GM18519 (cell line): ENCODE measurements around the gene GRM6.

Experiments
- ATAC-seq: cut with Tn5 transposase; IDR thresholded peaks from one replicate; pipeline ENCODE4 v1.9.1; 2021; ENCODE audit warnings: mild to moderate bottlenecking, moderate library complexity; ENCODE audit not compliant: unreplicated experiment, low FRiP score

GRM6 gene

DNA sequence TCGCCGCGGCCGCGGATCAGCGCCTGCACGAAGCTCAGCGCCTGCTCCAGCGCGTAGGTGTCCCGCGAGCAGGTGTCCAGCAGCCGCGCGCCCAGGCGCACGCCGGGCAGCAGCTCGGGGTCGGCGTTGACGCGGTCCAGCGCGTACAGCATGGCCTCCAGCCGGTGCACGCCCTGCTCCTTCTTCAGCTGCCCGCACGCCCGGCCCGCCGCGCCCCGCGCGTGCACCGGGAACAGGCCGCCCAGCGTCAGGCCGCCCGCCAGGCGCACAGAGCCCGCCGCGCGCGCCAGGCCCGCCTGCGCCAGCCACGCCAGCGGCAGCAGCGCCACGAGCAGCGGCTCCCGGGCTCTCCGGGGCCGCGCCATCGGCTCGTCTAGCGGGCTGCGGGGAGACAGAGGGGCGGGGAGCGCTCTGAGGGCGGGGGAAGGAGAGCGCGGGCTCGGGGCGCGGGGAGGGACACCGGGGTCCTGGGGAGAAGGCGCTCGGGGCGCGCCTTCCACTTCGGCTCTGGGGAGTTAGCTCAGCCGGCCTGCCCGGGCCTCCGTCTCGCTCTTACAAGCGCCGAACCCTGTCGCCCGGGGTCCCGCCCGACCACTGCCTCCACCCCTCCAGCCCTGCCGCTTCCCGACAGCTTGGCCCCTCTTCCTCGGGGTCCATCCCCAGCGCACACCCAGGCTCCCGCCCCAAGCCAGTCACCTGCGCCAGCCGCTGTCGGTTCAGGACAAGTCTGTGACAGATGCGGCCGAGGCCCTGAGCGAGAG, at the start of gene GRM6:
TSS of gene GRM6 (minus strand) at position 741 of the 761 bp plus-strand sequence. CDS start at position 365, 376 bp downstream.
- no peak for ATAC-seq

DNA sequence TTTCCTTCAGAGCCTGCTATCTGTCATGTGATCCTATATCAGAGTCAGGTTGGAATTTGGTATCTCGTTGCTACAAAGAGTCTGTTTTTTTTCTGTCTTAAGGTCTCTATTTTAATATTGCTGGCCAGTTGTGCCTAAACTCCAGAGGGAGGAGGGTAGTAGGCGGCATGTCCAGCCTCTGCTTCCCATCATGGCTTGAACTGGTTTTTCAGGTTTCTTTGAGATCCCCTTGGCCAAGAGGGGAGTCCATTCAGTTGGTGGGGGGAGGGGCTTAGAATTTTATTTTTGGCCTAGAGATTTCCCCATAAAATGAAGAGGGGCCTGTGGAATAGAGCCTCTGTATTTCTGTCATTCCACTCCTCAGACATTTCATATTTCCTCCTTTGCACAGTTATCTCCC, 49.6 kb upstream of the GRM6 start:
- ATAC-seq: no peak

DNA sequence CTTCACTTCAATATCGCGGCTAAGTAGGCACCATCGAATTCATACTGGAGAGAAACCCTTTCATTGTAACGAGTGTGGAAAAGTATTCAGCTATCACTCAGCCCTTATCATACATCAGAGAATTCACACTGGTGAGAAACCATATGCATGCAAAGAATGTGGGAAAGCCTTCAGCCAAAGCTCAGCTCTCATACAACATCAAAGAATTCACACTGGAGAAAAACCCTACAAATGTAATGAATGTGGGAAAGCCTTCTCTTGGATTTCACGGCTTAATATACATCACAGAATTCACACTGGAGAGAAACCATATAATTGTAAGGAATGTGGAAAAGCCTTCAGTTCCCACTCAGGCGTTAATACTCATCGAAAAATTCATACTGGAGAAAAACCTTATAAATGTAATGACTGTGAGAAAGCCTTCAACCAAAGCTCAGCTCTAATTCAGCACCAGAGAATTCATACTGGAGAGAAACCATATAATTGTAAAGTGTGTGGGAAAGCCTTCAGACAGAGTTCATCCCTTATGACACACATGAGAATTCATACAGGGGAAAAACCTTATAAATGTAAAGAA, 38.0 kb upstream of the GRM6 start:
- ATAC-seq: no peak

DNA sequence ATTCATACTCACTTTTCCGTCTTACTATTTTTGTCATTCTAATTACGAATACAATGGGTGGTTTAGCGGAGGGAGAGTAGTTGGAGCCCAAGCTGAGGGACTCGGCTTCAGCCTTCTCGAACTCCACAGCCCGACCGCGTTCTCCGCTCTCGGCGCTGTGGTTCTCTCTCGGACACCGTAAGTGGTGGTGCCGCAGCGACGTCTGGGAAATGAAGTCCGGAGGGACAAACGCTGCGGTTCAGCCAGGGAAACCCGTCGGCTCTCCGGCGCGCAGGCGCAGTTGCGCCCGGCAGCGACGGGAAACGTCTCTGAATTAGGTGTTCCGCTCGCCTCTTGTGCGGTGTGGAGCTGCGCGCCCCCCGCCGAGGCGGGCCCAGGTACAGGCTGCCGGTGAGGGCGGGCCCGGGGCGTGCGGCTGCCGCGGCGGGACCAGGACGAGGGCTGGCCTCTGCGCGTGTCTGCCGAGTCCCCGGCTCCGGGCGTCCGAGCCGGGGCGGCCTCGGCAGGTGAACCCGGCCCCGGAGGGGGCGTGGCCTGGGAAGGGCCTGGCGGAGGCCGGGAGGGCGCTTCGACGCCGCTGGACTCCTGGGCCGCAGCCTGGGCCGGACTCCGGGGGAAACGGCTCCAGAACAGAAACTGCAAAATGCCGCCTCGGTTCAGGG, 28.5 kb upstream of the GRM6 start, which contains the start of gene ZNF879:
TSS of gene ZNF879 (plus strand) at position 277 of the 662 bp plus-strand sequence. CDS start 1,201 bp downstream, outside the sequence.
- ATAC-seq: peak; percentile 92

DNA sequence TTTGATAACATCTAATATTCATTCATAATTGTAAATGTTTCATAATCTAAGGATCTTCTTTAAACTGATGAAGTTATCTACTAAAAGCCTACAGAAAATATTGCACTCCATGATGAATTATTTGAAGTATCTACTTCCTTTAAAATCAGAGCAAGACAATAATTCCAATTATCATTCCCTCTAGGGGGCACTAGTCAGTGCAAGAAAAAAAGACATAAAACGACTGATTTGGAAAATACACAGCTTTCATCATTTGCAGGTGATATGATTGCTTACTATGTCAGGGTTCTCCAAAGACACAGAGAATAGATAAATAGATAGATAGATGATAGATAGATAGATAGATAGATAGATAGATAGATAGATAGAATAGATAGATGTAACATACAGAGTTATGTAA, 13.5 kb upstream of the GRM6 start:
- ATAC-seq: no peak

DNA sequence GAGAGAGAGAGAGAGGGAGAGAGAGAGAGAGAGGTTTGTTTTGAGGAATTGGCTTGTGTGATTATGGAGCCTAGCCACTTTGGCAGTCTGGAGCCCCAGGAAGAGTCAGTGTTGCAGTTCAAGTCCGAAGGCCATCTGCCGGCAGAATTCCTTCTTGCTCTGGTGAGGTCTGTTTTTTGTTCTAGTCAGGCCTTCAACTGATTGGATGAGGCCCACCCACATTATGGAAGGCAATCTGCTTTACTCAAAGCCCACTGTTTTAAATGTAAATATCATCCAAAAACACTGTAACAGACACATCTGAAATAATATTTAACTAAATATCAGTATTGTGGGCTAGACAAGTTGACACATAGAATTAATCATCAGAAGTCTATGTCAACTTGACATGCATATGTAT, 11.4 kb upstream of the GRM6 start:
- no peak for ATAC-seq

DNA sequence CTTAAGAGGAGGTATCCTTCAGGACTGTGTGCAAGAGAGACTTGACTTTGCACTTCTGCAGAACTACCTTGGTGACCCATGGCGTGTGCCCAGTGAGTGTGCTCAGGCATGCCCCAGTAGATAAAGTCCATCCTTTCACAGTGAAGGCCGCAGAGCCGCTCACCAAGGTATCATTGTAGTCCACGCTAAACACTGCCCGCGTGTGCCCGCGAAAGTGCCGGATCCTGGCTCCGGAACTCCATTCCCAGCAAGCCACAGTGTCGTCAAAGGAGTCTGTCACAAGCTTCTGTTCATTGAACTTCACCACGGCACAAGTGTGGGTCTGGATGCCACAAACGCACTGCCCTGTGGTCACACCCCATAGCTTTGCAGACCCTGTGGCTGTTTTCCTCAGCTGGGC, 3.3 kb upstream of the GRM6 start:
- ATAC-seq: no peak

DNA sequence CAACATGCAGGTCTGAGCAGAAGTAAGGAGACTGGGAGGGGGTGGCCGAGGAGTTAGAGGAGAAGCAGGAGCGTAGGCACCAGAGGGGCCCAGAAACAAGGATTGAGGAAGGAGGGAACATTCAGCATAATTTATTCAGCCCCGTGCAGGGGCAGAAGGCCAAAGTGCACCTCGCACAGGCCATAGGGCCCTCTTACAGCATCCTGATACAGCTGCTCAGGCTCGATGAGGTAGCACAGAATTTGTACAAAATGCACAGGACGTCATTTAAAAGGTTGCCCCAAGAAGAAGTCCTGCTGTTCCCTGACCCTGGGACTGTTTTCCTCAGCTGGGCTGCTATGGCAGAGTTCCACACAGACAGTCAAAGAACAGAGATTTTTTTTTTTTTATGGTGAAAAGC, 2.1 kb upstream of the GRM6 start:
- no peak for ATAC-seq

DNA sequence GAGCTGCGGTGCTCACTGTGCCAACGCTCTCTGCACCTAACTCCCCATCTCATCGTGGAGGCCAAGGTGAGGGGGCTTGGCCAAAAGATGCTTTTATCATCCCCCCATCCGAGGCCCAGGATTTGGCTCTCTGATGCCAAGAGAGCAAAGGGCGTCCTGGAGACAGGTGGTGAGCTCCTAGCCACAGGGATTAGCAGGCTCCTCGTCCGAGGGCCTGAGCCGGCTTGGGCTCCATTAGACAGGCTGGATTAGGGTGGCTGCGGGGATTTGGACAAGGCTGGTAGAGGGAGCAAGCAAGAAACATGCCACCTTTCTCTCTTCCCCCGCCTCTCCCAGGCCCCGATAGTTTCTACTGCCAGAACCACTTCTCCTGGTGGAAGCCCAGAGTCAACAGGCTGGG, 1.0 kb upstream of the GRM6 start:
- no peak for ATAC-seq

DNA sequence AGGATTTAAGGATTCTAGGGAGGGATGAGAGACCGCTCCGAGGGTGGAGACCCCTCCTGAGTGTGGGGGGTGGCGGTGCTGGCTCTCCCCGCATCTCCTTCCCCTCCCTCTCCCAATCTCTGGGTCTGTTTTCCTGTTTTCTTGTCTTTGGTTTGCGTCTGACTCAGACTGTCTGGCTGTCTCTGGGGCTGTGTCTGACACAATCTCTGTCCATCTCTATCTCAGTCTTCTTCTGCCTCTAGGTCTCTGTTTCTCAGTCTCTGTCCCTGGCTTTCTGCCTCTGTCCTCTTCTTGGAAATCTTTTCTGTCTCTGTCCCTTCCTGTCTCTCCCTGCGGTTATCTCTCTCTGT, 196 bp upstream of the GRM6 start:
- no peak for ATAC-seq

DNA sequence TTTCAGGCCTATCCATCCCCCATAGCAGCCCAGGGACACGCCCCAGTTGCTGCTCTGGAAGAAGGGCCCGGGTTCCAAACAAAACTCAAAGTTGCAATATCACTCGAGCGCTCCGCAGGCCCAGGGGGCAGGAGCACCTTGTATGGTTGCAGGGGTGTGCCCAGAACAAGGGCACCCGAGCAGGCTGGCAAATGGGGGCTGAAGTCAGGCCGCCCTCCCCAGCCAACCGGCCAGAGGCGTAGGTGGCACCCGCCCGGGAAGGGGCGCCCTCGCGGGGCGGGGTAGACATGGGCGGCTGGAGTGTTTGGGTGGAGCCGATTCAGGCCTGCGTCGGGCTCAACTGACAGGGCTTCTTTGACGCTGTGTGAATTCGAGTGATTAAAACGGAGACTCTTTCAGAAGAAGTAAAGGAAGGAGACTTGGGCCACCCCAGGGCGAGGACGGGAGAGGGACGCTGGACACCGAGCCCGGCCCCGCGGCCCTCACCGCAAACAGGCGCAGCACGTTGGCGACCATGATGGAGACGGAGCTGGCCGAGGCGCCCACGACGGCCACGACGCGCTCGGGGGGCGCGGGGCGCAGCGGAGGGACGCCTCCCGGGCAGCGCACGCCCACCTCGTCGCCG, 1.1 kb downstream of the GRM6 start:
- no peak for ATAC-seq

DNA sequence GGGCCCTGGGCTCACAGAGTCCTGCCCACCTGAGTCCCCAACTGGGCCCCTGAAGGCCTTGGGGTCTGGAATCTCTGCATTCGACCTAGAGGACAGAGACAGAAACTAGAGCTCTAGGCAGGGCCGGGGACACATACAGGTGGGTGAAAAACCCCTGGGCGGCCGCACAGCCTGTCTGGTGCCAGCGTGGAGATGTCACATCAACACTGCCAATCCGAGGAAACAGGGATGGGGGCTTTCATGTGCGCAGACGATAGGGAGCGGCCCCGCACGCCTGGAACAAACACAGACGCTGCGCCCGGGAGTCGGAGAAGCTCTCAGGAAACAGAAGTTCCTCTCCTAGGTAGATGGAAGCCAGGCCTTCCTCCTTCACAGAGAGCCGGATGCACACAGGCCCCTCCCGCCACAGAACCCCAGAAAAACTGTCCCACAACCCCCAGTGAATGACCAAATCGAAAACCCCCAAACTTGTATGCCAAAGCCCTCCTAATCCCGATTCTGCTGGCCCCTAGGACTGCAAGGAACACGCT, 1.8 kb downstream of the GRM6 start:
- ATAC-seq: no peak

DNA sequence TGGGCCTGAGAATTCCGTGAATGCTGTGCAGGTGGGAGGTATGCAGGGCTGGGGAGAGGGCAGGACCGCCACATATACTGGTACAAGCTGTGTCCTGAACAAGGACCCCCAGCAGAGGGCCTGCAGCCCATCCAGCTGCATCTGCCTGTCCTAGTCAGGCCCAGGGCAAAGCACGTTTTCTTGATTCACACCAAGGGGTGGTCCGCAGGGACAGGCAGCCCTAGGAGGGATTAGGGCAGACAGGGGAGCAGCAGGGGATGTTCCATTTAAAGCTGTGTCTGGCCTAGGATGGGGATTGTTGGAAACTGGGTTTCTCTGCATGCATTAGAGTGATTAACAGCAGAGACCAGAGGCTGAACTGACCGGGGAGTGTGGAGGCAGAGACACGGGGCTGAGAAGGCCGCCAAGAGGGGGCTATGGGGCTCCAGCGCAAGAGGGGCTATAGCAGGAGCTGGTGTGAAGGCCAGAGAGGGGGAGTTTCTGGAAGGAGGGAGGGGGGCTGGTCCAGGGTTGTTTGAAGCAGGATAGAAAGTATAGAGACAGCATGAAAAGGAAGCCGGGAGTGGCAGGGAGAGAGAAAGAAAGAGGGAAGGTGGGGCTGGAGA, 2.7 kb downstream of the GRM6 start:
- no peak for ATAC-seq

DNA sequence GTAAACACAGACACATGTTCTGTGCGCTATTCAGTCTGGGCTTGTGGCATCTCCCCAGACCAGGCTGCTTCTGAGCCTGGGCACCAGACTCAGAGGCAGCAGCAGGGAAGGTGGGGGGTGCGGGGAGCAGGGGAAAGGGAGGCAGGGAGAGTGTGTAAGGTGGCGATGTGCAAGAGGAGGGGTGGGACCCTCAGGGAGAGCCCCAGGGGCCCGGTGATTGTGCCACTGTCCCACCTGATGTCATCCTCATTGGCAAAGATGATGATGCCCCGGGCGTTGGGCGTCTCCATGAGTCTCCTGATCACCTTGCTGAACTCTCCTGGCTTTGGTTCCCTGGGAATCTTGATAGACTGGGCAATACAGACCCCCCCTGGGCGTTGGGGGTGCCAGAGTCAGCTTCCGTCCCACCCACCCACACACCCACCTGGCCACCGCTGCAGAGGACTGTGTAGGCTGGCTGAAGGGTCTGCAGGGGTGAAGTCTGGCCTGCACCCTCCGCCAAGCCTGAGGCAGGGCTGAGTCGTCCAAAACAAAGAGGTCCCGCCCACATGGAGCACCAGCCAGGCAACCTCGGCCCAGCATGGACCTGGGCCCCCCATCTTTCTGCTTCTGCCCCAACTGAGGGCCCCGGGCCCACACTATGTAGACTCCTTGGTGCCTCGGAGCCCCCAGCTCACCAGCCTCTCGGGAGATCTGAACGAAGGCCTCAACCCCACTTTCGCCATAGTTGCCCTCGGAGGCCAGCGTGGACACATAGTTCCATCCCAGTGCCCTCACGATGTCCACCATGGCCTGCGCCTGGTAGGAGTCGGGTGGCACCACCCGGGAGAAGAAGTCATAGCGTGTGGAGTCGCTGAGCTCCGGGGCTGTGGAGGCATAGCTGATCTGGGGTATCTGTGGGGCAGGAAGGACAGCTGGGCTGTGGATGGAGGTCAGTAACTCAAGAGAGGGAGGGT, 3.7 kb downstream of the GRM6 start:
- ATAC-seq: no peak

DNA sequence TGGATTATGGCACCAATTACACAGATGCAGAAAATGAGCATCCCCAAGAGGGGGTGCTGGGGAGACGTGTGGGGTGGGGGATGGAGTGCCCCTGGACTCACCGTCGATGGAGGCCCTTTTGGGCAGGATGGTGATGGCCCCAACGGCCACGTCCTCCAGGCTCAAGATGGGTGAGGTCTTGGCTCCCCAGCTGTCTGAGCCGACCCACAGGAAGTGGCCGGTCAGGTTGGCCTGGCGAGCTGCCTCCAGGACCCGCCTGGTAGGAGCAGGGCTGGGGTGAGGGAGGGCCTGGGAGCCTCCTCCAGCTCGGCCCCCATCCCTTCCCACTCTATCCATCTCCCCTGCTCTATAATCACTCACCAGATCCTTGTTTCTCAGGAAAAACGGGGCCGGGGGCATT, 4.6 kb downstream of the GRM6 start:
- no peak for ATAC-seq

DNA sequence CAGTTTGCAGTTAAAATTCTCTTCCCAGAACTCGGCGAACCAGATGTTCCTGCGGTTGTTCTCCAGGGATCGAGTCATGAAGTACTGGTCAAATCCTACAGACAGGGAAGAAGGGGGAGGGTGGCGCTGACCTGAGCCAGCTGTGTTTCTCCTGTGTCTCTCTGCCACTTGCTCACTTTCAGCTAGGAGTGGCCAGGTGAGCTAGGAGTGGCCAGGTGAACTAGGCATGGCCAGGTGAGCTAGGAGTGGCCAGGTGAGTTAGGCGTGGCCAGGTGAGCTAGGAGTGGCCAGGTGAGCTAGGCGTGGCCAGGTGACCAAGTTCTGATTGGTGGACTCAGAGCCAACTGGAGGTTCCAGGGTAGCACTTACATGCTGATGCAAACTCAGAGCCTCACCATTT, 5.8 kb downstream of the GRM6 start:
- no peak for ATAC-seq

DNA sequence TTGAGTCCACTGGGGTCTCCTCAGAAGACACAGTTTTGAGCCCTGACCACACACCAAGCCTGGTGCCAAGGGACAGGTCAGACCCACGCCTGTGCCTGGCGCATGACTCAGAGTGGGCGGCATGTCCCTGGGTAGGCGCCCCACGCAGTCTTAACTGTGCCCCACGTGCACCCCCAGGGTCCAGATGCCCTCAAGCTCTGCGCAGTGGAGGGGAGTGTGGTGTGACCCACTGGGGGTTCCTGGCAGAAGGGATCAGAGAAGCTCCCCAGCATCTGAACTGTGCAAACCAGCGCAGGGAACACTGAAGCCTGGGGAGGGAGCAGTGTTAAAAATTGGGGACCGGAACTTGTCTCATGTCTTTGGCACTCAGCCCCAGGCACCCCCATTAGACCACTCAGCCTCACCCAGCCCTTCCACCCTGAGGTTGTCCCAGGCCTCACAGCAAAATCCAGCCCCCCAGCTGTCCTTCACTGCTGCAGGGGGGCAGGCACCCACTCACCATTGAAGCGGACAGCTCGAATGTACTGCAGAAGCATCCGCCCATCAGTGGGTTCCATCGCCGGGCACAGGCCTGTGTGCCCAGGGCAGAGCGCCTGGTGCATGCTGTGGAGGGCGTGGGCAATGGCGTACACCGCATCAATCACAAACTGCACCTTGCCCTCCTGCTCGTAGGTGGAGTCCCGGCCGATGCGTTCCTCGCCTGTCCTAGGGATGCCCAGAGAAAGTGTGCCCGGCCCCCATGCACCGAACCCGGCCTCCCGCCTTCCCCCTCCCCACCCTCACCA, 6.5 kb downstream of the GRM6 start:
- no peak for ATAC-seq

DNA sequence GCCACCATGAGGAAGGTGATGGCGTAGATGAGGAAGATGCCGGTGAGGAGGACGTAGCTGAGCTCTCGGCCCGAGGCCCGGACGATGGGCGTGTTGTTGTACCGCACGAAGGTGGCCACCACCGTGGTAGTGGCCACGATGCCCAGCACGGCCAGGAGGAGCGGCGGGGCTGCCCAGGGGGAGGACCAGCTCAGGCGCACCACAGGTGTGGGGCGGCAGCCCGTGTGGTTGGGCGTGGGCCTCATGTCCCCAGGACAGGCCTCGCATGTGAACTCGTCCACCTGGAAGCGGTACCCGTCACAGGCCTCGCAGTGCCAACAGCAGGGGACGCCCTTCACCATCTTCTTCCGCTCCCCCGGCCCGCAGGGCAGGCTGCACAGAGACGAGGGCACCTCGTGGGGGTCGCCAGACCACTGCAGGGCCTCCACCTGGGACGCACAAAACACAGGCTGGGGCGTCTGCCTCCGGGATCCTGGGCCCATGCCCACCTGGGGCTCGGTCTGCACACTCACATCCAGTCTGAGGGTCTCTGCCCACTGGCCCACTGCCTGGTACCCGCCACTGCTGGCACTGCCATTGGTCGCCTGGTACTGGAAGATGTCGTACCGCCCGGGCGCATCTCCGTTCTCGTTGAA, 8.7 kb downstream of the GRM6 start:
- ATAC-seq: no peak
